VCaP (cell line): ENCODE measurements around the gene NUDT14.

Experiments
- H3K27ac ChIP-seq: fragments of 450-650 bp; 2 replicates; pipeline ENCODE4 v1.5.1; 2017
- CTCF ChIP-seq: fragments of 450-650 bp; conservative IDR thresholded peaks from 2 replicates; pipeline ENCODE4 v1.5.1; 2017; ENCODE audit warnings: mild to moderate bottlenecking, moderate library complexity

The NUDT14 gene

GRCh38 chr14:105195522-105196264 is 14.6 kb upstream of the NUDT14 start:
- TF ChIP-seq CTCF = no peak
- H3K27ac ChIP-seq = no peak overlapping the region

GRCh38 chr14:105195051-105195450 is 13.9 kb upstream of the NUDT14 start:
- no peak overlapping the region for H3K27ac ChIP-seq
- no peak for TF ChIP-seq CTCF

DNA sequence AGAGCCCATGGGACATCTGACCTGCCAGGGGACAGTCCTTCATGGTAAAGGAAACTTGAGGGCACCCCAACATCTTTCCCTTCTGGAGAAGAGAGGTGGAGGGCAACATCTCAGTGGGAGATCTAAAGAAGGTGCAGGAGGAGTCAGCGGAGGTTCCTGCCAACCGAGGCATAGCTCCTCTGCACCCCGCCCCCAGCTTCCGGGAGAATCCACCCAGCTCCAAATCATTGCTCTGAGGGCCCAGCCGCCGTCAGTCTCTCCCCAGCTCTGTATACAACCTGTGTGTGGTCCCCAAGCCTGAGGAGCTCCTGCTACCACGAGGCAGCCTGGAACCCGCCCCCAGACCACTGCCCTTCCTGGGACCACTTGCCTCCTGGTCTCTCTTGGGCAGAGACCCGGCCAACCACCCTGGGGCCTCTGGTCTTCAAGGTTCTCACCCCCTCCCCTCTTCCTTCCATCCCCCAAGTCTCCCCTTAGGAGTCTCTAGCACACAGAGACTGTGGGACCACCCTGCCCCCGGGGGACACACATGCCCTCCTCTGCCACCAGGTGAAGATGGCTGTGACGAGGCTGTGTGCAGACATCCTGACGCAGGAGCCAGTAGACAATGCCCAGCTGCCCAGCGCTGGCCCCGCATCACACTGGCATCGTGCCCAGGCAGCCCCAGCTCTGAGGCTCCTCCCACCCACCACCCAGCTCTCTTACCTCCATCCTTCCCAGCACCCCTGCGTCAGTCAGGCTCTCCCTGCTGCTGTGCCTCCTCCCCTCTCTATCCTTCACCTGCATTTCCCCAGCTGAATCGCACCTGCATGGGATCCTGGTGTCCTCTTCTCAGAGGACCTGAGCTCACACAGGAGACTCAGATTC is 13.0 kb upstream of the NUDT14 start:
- no peak for TF ChIP-seq CTCF
- no peak overlapping the region for H3K27ac ChIP-seq

- TF ChIP-seq CTCF = no peak
- H3K27ac ChIP-seq = no peak overlapping the region
These were observed 12.0 kb upstream of the NUDT14 start for GRCh38 chr14:105192866-105193731.

DNA sequence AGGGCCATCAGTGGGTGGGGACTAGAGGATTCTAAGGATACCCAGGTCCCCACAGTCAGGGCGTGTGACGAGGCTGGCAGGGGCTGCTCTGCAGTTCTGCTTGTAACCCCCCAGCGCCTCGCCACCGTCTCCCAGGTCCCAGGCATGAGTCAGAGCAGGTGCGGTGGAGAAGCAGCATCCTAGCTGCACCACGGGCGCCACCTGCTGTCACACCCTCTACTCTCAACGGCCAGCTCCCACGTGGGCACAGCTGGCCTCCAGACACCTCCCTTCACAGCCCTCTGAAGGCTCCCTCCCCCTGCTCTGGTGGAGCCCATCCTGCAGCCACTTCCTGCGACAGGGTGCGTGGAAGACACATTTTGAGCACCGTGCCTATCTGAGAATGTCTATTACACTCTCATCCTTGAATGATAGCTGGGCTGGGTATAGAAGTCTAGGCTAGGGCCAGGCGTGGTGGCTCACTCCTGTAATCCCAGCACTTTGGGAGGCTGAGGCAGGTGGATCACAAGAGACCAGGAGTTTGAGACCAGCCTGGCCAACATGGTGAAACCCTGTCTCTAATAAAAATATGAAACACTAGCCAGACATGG is 6.9 kb upstream of the NUDT14 start:
- peak; percentile 61; the same call in 1 of the 2 replicates for TF ChIP-seq CTCF

DNA sequence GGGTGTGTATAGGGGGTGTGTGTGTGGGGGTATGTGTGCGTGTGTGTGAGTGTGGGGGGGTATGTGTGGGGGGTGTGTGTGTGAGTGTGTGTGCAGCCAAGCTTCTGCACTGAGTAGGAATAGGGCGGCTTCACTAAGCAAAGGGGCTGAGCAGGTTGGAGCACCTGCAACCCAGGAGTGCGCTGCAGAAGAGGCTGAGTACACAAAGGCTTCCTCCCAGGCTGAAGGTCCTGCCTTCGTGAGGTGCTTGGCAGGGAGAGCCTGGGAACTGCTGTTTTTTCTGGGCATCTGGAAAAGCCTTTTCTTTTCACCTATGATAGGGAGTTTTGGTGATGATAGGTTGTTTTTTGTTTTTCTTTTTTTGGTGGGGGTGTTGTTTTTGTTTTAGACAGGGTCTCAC is 6.0 kb upstream of the NUDT14 start:
- no peak for TF ChIP-seq CTCF
- H3K27ac ChIP-seq = no peak overlapping the region

More for the DNA sequence above, 6.9 kb upstream of the NUDT14 start:
- no peak overlapping the region for H3K27ac ChIP-seq
